HG02943 (cell line): Measurements from ENCODE around the gene RBMS3.

Experiments used
- ATAC-seq: cut with Tn5 transposase; IDR thresholded peaks from one replicate; pipeline ENCODE4 v1.9.1; 2021; ENCODE audit warnings: mild to moderate bottlenecking, low read depth, moderate library complexity; ENCODE audit not compliant: unreplicated experiment

The RBMS3 gene

GRCh38 chr3:29426302-29427226 lies 145.7 kb downstream of the RBMS3 start:
- no peak for ATAC-seq

- no peak for ATAC-seq
Measured at GRCh38 chr3:29427266-29428103, 146.6 kb downstream of the RBMS3 start.

- no peak for ATAC-seq
Measured at GRCh38 chr3:29429055-29429679, 148.3 kb downstream of the RBMS3 start.

- no peak for ATAC-seq
Measured at GRCh38 chr3:29430558-29430971, 149.7 kb downstream of the RBMS3 start.

- no peak for ATAC-seq
Measured at GRCh38 chr3:29436612-29437323, 155.9 kb downstream of the RBMS3 start.

- no peak for ATAC-seq
Measured at GRCh38 chr3:29438580-29438979, 157.7 kb downstream of the RBMS3 start.

GRCh38 chr3:29440413-29441305 lies 159.8 kb downstream of the RBMS3 start:
- no peak for ATAC-seq

- ATAC-seq: no peak
Measured at GRCh38 chr3:29441422-29441821, 160.6 kb downstream of the RBMS3 start.

GRCh38 chr3:29447946-29448627 lies 167.2 kb downstream of the RBMS3 start:
- no peak for ATAC-seq

GRCh38 chr3:29451920-29452319 lies 171.0 kb downstream of the RBMS3 start:
- ATAC-seq: no peak

GRCh38 chr3:29452934-29453283 lies 172.0 kb downstream of the RBMS3 start:
- no peak for ATAC-seq

- no peak for ATAC-seq
Measured at GRCh38 chr3:29453284-29454001, 172.6 kb downstream of the RBMS3 start.

- ATAC-seq: no peak
Measured at GRCh38 chr3:29454161-29454611, 173.3 kb downstream of the RBMS3 start.

GRCh38 chr3:29456901-29457300 lies 176.0 kb downstream of the RBMS3 start:
- ATAC-seq: no peak

- no peak for ATAC-seq
Measured at GRCh38 chr3:29463304-29463703, 182.4 kb downstream of the RBMS3 start.

- ATAC-seq: no peak
Measured at GRCh38 chr3:29465836-29466235, 185.0 kb downstream of the RBMS3 start.

GRCh38 chr3:29466442-29466841 lies 185.6 kb downstream of the RBMS3 start:
- ATAC-seq: no peak

- no peak for ATAC-seq
Measured at GRCh38 chr3:29468187-29468586, 187.3 kb downstream of the RBMS3 start.
